Measurements from ENCODE around the gene TBPL1. TPM values are rescaled to one million over a fixed set of nuclear protein-coding genes. Genes with fewer than 3 reads are reported as not detected.

Gene TBPL1
- total and polyA plus RNA-seq, 9 of the 15 experiments (the other 6 are each of a cell fraction or from before 2014, with no cell fraction given) = 78.1 to 152 (median 107) TPM

DNA sequence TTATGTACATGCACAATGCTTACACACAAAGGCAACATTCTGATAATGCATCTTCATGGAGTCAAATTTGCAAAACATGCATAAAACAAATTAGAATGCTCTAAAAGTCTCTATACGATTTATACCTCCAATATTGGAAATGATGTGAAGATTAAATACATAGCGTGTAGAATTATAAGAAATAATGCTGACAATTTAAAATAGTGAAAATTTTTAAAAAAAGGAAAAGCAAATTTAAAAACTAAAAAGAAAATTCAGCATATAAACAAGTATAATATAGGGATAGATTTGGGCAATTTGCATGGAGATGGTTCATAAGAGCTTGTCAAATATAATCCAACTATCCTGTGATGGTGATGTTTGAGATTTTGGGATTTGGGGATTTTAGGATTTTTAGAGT is 49.2 kb upstream of the TBPL1 start (continued):
- TF ChIP-seq NR4A1 (CRISPR knock-in tag; IDR thresholded peaks at IDR 0.05) = no peak
- no peak for TF ChIP-seq NR4A1 (tag; IDR thresholded peaks at IDR 0.05)
- no peak for TF ChIP-seq MAFK (IDR thresholded peaks at IDR 0.05; ENCODE audit: low read length)
- no peak for TF ChIP-seq CBX3 (IDR thresholded peaks at IDR 0.05; ENCODE audit: borderline replicate concordance in 1 of 2, low read length in 2 of 2)
- no peak for TF ChIP-seq ZC3H4 (CRISPR knock-in tag; IDR thresholded peaks at IDR 0.05; ENCODE audit: borderline replicate concordance)
- TF ChIP-seq, protein P1, sequence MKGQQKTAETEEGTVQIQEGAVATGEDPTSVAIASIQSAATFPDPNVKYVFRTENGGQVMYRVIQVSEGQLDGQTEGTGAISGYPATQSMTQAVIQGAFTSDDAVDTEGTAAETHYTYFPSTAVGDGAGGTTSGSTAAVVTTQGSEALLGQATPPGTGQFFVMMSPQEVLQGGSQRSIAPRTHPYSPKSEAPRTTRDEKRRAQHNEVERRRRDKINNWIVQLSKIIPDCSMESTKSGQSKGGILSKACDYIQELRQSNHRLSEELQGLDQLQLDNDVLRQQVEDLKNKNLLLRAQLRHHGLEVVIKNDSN (CRISPR knock-in tag; IDR thresholded peaks at IDR 0.05) = no peak
- no peak for TF ChIP-seq ZNF124 (CRISPR knock-in tag; IDR thresholded peaks at IDR 0.05)
- peak; percentile 71 for TF ChIP-seq ZNF316 (IDR thresholded peaks at IDR 0.05)
- TF ChIP-seq MAFG (tag; conservative IDR thresholded peaks at IDR 0.05) = 0 out of 2 replicates have a peak, but pooled peaks have one; percentile 22
- TF ChIP-seq HNRNPLL (IDR thresholded peaks at IDR 0.05; ENCODE audit: low read depth, low read length, poor library complexity, severe bottlenecking) = no peak
- TF ChIP-seq, protein P2, sequence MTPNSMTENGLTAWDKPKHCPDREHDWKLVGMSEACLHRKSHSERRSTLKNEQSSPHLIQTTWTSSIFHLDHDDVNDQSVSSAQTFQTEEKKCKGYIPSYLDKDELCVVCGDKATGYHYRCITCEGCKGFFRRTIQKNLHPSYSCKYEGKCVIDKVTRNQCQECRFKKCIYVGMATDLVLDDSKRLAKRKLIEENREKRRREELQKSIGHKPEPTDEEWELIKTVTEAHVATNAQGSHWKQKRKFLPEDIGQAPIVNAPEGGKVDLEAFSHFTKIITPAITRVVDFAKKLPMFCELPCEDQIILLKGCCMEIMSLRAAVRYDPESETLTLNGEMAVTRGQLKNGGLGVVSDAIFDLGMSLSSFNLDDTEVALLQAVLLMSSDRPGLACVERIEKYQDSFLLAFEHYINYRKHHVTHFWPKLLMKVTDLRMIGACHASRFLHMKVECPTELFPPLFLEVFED (CRISPR knock-in tag; conservative IDR thresholded peaks at IDR 0.05) = no peak

All from K562 (cell line).